ENCODE measurements around the gene RPL12. TPM values are rescaled to one million over a fixed set of nuclear protein-coding genes. Genes with fewer than 3 reads are reported as not detected.

The RPL12 gene
- total and polyA plus RNA-seq, 9 of the 15 experiments (the other 6 are each of a cell fraction or from before 2014, with no cell fraction given) = 1,614 to 4,558 (median 2,531) TPM

- TF ChIP-seq USF1 (CRISPR knock-in tag; IDR thresholded peaks at IDR 0.05) = no peak
- TF ChIP-seq EP300 (IDR thresholded peaks at IDR 0.05; ENCODE audit: low read length) = no peak
- no peak for TF ChIP-seq FUS (optimal IDR thresholded peaks at IDR 0.05; ENCODE audit: low read depth, low read length)
- peak; percentile 74; the same call in 1 of the 2 replicates for TF ChIP-seq DIDO1 (tag; IDR thresholded peaks at IDR 0.05; ENCODE audit: low read depth)
- TF ChIP-seq AFF4 (CRISPR knock-in tag; IDR thresholded peaks at IDR 0.05) = peak; percentile 45; the same call in 1 of the 2 replicates
- TF ChIP-seq, protein P1, sequence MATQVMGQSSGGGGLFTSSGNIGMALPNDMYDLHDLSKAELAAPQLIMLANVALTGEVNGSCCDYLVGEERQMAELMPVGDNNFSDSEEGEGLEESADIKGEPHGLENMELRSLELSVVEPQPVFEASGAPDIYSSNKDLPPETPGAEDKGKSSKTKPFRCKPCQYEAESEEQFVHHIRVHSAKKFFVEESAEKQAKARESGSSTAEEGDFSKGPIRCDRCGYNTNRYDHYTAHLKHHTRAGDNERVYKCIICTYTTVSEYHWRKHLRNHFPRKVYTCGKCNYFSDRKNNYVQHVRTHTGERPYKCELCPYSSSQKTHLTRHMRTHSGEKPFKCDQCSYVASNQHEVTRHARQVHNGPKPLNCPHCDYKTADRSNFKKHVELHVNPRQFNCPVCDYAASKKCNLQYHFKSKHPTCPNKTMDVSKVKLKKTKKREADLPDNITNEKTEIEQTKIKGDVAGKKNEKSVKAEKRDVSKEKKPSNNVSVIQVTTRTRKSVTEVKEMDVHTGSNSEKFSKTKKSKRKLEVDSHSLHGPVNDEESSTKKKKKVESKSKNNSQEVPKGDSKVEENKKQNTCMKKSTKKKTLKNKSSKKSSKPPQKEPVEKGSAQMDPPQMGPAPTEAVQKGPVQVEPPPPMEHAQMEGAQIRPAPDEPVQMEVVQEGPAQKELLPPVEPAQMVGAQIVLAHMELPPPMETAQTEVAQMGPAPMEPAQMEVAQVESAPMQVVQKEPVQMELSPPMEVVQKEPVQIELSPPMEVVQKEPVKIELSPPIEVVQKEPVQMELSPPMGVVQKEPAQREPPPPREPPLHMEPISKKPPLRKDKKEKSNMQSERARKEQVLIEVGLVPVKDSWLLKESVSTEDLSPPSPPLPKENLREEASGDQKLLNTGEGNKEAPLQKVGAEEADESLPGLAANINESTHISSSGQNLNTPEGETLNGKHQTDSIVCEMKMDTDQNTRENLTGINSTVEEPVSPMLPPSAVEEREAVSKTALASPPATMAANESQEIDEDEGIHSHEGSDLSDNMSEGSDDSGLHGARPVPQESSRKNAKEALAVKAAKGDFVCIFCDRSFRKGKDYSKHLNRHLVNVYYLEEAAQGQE (IDR thresholded peaks at IDR 0.05; ENCODE audit: borderline replicate concordance) = peak; percentile 93
- TF ChIP-seq, protein P1 (CRISPR knock-in tag; IDR thresholded peaks at IDR 0.05; ENCODE audit: low read depth) = peak; percentile 94
- no peak for TF ChIP-seq THRAP3 (IDR thresholded peaks at IDR 0.05; ENCODE audit: borderline replicate concordance)
- TF ChIP-seq, protein P2, sequence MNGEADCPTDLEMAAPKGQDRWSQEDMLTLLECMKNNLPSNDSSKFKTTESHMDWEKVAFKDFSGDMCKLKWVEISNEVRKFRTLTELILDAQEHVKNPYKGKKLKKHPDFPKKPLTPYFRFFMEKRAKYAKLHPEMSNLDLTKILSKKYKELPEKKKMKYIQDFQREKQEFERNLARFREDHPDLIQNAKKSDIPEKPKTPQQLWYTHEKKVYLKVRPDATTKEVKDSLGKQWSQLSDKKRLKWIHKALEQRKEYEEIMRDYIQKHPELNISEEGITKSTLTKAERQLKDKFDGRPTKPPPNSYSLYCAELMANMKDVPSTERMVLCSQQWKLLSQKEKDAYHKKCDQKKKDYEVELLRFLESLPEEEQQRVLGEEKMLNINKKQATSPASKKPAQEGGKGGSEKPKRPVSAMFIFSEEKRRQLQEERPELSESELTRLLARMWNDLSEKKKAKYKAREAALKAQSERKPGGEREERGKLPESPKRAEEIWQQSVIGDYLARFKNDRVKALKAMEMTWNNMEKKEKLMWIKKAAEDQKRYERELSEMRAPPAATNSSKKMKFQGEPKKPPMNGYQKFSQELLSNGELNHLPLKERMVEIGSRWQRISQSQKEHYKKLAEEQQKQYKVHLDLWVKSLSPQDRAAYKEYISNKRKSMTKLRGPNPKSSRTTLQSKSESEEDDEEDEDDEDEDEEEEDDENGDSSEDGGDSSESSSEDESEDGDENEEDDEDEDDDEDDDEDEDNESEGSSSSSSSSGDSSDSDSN (IDR thresholded peaks at IDR 0.05; ENCODE audit: borderline replicate concordance in 1 of 2, low read depth in 2 of 2, low read length in 2 of 2) = peak in 1 of 2 experiments; percentile 21; a peak in 2 of 4 replicates
- TF ChIP-seq RBBP5 (IDR thresholded peaks at IDR 0.05; ENCODE audit: borderline replicate concordance, insufficient read depth, low read length, poor library complexity, severe bottlenecking) = peak; percentile 93
- TF ChIP-seq TRIM24 (IDR thresholded peaks at IDR 0.05) = no peak
These were observed 27.1 kb downstream of the RPL12 start, which contains the start of gene ZNF79 (continued) for GRCh38 chr9:127423934-127424675.

Measured in K562 (cell line).